ENCODE results near the gene PUS7.
A peak's percentile ranks its signal among the peaks of the same experiment; 100 is the strongest.
"Not testable (repeated sequence)": the region's sequence is repeated elsewhere in the genome, so short reads cannot be mapped to it uniquely, and the experiment has no call there.

Gene PUS7

DNA sequence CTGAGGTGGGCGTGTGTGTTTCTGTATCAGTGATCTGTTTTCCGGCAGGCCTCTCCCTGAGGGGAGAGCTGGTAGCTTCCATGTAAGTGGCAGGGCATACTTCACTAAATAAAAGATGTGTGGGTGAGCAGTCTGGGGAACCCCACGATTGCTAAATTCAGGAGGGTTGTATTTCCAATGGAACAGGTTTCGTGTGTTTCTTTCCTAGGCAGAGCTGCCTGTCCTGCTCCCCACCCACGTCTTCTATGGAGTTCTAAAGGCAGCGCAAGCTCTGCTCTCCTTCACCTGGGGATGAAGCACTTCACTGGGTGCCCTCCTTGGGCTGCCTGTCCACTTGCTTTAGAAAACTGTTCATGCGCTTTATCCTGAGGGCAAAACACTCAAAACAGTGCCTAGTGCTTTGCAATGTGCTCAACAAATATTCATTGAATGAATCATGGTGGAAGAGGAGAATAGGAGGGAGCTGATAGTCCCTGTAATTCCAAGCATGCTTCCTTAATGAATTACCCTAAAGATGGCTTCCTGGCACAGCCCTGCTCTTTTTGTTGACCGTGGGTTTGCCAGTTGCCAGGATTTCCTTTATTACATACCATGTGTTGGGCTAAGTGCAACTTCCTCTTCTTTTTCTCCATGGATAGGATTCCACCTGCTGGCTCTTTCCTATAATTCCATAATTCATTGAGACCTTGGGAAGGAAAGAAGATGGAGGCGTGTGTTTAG is 82.7 kb downstream of the PUS7 start:
- DNase-seq, result peak; percentile 13

DNA sequence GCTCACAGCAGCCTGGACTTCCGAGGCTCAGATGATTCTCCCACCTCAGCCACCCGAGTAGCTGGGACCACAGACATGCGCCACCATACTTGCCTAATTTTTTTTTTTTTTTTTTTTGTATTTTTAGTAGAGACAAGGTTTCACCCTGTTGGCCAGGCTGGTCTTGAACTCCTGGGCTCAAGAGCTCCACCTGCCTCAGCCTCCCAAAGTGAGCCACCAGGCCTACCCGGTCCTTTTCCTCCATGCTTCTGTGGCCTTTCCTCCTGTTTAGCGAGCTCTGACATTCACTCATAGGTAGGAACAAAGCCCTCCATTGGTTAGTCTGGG is 83.3 kb downstream of the PUS7 start:
- DNase-seq, result no peak

DNA sequence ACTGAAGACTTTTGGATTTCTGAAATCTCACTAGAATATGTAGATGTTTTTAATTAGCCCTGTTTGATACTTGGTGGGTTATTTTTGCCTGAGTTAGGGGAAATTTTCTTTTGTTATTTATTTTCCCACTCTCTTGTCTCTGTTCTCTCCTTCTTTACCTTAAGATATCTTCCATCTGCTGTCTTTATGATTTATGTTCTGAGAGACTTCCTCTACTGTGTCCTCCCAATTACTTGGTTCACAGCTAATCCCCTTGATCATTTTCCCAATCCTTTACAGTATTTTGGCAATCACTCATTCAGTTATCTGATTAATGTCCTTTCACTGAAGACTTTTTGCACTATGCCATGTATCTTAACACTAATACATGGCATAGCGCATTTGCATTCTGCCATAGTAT is 83.8 kb downstream of the PUS7 start:
- no peak for DNase-seq

DNA sequence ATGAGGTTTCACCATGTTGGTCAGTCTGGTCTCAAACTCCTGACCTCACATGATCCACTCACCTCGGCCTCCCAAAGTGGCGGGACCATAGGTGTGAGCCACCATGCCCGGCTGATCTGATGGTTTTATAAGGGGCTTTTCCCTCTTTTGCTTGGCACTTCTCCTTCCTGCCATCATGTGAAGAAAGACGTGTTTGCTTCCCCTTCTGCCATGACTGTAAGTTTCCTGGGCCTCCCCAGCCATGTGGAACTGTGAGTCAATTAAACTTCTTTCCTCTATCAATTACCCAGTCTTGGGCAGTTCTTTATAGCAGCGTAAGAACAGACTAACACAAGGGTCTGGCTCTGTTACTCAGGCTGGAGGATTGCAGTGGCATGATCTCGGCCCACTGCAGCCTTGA is 84.7 kb downstream of the PUS7 start:
- DNase-seq, result not testable (repeated sequence)

DNA sequence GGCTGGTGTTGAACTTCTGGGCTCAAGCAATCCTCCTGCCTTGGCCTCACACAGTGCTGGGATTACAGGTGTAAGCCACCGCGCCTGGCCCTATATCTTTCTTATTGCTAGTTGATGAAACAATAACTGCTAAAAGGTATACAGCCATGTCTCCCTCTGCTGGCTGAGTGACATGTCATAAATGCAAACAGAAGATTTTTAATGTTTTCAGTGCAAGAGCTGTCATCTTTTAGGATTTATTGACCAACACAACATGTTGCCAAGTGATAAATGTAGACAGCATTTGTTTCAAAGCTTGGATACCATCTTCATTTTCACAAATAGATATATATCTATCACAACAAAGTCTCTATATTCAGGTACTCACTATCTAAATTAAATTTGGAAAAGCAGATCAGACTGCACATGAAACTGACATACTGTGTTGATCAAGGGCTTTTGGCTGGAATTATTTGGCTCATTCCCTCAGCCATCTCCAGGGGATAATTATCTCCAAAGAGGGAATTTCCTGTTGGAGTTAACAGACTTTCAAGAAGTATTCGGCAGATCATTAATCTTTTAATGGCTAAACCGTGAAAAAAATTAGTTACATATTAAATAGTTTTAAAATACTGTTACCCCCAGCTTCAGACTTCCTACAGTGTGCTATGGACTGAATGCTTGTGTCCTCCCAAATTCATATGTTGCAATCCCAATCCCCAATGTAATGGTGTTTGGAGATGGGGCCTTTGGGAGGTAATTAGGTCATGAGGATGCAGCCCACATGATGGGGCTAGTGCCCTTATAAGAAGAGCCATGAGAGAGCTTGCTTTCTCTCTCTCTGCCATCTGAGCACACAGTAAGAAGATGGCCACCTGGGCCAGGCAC is 92.1 kb downstream of the PUS7 start:
- peak; percentile 19 for DNase-seq

DNA sequence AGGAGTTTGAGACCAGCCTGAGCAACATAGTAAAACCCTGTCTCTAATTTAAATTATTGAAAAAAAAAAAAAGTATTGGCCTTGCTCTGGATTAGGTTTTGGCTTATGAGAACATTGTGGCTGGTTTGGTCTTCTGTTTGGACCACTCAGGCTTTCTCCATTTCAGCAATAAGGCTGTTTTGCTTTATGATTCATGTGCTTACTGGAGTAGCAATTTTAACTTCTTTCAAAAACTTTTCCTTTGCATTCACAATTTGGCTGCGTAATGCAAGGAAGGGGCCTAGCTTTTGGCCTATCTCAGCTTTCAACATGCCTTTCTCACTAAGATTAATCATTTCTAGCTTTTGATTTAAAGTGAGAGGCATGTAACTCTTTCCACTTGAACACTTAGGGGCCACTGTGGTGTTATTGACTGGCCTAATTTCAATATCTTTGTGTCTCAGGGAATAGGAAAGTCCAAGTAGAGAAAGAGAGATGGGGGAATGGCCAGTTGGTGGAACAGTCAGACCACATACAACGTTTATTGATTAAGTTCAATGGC is 95.4 kb downstream of the PUS7 start:
- no peak for DNase-seq

DNA sequence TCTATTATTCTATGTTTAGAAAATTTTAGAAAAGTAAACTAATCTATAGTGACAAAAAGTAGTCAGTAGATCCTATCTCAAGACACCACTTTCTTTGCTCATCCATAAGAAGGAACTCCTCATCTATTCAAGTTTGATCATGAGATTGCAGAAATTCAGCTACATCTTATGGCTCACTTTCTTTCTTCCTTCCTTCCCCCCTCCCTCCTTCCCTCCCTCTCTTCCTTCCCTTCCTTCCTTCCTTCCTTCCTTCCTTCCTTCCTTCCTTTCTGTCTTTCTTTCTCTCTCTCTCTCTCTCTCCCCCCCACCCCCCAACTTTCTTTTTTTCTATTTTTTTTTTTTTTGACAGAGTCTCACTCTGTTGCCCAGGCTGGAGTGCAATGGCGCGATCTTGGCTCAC is 98.1 kb downstream of the PUS7 start:
- no peak for DNase-seq

DNA sequence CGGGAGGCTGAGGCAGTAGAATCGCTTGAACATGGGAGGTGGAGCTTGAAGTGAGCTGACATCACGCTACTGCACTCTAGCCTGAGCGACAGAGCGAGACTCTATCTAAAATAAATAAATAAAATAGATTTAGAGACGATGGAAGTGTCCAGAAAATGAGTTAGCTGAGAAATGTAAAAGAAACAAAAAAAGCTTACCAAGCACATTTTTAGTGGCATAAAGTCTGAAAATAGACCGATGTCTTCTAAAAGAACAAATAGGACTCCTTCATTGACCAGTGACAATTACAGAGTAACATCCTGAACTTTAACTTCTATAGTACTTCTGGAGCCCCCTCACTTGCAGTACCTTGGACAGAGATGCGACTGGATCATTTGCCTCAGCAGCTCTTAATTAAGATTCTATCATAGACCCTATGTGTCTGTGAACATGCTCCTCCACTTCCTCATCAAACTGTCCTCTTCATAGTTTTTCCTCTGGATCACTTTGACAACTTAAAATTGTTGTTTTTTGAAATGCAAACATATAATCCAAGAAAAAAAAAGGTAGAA is 108.1 kb downstream of the PUS7 start:
- DNase-seq, result no peak

DNA sequence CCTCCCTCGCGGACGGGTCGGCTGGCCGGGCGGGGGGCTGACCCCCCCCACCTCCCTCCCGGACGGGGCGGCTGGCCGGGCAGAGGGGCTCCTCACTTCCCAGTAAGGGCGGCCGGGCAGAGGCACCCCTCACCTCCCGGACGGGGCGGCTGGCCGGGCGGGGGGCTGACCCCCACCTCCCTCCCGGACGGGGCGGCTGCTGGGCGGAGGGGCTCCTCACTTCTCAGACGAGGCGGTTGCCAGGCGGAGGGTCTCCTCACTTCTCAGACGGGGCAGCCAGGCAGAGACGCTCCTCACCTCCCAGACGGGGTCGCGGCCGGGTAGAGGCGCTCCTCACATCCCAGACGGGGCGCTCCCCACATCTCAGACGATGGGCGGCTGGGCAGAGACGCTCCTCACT is 111.3 kb downstream of the PUS7 start:
- not testable (repeated sequence) for DNase-seq

DNA sequence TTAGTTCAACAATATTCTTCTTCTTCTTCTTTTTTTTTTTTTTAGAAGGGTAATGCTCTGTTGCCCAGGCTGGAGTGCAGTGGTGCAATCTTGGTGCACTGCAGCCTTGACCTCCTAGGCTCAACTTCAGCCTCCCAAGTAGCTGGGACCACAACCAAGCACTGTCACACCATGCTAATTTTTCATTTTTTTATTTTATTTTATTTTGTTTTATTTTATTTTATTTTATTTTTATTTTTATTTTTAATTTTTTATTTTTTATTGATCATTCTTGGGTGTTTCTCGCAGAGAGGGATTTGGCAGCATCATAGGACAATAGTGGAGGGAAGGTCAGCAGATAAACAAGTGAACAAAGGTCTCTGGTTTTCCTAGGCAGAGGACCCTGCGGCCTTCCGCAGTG is 112.3 kb downstream of the PUS7 start:
- DNase-seq, result not testable (repeated sequence)

DNA sequence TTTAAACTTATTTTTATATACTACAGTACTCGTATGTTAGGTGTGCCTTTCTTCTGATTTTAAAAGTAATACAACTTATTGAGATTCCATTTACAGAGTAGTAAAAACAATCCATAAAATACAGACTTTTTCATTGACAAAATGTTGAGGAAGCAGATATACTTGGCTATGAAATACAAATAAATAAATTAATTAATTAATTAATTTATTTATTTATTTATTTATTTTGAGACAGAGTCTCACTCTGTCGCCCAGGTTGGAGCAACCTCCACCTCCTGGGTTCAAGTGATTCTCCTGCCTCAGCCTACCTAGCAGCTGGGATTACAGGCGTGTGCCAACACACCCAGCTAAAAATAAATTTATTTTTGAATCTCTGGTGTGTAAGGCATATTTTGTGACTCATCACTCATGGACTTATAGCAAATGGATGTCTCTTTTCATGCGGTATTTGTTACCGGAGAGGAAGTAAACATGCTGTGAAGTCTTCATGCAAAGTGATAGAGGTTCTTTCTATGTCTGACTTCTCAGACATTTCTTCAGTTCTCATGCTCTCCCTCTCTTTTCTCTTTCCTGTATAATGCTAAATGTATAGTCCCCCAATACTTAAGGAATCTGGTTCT is 113.2 kb downstream of the PUS7 start:
- DNase-seq, result no peak

All from suppressor macrophage treated with lipopolysaccharide for 4 hours (primary cell).